HG02981 (cell line): ENCODE data around the gene PLXNA2.

ENCODE experiments used
- ATAC-seq: cut with Tn5 transposase; IDR thresholded peaks from one replicate; pipeline ENCODE4 v1.9.1; 2021; ENCODE audit warnings: mild to moderate bottlenecking, moderate library complexity; ENCODE audit not compliant: unreplicated experiment

Gene PLXNA2

GRCh38 chr1:208004851-208005250 lies 239.3 kb downstream of the PLXNA2 start:
- ATAC-seq: no peak

DNA sequence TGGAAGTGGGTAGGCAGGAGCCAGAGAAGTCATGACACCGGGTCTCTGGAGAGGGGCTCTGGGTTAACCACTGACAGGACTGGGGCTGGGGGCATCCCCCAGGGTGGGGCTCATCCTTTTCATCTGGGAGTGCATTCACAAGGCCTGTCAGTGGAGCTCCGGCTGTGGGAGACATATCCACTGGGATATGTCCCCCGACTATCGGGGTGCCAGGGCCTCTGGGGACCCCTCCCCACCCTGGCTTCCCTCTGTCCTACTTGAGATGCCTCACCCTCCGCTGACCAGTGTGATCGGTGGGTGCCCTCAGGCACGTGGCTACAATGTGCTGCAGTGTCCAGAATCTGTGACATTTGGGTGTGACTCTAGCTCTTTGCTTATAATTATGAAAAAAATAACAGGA lies 240.9 kb downstream of the PLXNA2 start:
- no peak for ATAC-seq

GRCh38 chr1:208002672-208003071 lies 241.5 kb downstream of the PLXNA2 start:
- ATAC-seq: no peak

- no peak for ATAC-seq
Observed at GRCh38 chr1:208002078-208002477, 242.1 kb downstream of the PLXNA2 start.

- ATAC-seq: no peak
Observed at GRCh38 chr1:208000504-208000903, 243.7 kb downstream of the PLXNA2 start.

GRCh38 chr1:207999972-208000371 lies 244.2 kb downstream of the PLXNA2 start:
- ATAC-seq: no peak

GRCh38 chr1:207999274-207999915 lies 244.8 kb downstream of the PLXNA2 start:
- ATAC-seq: no peak

- no peak for ATAC-seq
Observed at GRCh38 chr1:207998691-207999090, 245.5 kb downstream of the PLXNA2 start.

- peak; percentile 84 for ATAC-seq
Observed at GRCh38 chr1:207997486-207998268, 246.5 kb downstream of the PLXNA2 start.

- no peak for ATAC-seq
Observed at GRCh38 chr1:207996636-207997035, 247.5 kb downstream of the PLXNA2 start.

DNA sequence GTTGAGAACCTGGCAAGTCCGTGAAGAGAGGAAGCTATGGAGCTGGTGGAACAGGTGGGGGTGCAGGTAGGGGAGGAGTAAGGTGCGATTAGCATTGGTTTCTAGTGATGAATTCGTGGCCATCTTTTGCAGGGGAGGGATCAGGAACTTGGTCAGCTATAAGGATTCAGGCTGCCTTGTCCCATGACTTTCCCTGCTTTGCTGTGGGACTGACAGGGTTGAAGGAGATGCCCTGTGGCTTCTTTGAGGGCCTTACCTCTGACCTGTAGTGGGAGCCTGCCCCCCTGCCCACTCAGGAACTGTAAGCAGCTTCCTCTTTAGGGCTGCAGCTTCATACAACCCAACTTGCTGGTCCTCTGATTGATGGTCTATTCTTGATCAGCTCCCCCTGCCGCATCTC lies 248.6 kb downstream of the PLXNA2 start:
- ATAC-seq: no peak

DNA sequence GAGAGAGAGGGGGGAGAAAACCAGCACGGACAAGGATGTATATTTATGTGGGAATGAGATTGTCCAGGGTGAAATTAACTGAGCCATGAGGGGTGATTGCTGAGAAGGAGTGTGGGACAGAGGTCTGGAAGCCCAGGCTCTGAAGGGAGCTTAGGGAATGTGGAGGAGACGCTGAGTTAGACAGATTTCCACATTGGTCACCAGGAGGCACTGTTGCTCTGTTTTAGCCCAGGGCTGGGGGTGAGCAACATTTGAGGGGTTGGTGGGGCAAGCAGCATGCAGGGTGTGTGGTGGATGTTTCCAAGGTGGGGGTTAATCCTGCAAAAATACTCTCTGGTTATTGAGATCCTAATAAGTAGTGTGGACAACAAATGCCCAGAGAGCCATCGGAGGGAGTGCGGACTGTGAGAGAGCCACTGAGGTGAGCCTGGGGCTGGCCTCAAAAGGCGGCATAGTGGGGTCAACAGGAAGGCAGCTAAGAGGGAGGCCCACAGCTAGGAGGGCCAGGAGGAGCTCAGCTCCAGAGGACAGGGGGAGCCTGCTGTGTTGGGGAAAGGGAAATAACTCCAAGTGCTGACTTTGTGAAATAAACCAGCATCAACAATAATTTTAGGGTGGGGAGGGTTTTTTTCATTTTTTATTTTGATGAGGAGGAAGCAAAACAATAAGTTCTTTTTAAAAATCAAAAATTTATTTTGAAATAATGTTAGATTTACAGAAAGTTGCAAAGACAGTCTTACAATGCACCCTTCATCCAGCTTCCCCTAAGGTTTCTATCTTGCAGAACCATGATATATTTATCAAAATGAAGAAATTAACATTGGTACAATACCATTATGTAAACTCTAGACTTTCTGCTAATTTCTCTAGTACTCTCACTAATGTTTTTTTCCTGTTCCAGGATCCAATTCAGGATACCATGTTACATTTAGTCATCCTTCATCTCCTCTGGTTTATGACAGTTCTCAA lies 250.4 kb downstream of the PLXNA2 start:
- no peak for ATAC-seq

DNA sequence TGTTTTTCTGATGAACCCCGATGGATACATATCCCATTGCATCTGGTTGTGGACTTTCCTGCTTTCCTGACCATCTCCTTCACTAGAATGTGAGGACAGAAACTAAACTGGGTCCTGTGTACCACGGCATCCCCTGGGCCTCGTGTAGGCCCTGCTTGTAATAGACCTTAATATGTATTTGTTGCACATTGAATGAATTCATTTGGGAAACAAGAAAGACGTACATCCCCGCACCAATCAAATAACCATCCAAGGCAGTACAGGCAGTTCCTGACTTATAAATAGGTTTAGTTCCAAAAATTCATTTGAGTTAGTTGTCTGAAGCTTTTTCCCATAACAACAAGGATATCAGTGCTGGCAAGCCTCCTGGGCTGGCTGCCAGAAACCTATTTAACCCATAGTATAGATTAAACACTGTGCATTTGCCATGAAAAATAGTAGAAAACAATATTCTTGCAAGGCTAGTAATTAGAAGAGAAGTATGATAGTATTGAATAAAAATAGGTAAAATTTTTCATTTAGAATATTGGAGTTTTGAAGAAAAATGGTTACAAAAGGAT lies 251.4 kb downstream of the PLXNA2 start:
- ATAC-seq: no peak

- no peak for ATAC-seq
Observed at GRCh38 chr1:207991583-207992026, 252.6 kb downstream of the PLXNA2 start.

- no peak for ATAC-seq
Observed at GRCh38 chr1:207990876-207991582, 253.2 kb downstream of the PLXNA2 start.

DNA sequence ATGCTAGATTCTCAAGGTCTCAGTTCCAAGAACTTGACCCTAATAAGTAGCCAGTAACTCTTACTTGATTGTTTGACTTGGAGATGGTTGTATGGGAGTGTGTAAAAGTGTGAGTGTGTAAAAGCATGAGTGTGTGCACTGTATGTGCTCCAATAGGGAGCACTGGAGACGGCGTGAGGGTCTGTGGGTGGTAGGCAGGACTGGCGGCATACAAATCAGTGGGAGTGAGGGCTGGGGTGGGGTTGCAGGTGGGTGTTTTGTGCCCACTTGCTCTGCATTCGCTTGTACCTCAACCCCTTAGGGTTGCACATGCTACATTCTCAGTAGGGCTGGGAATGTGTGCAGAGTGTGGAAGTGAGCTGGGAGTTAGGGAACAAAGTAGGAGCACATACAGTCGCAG lies 253.7 kb downstream of the PLXNA2 start:
- no peak for ATAC-seq

GRCh38 chr1:207988326-207989165 lies 255.6 kb downstream of the PLXNA2 start:
- ATAC-seq: no peak

- ATAC-seq: no peak
Observed at GRCh38 chr1:207987164-207987563, 257.0 kb downstream of the PLXNA2 start.

- ATAC-seq: no peak
Observed at GRCh38 chr1:207985996-207986395, 258.2 kb downstream of the PLXNA2 start.
